K562 (cell line): Measurements from ENCODE around the gene HMBS. TPM values are rescaled to one million over a fixed set of nuclear protein-coding genes. Genes with fewer than 3 reads are reported as not detected.

Experiments used
- E2F5 ChIP-seq: sonication (generic); formaldehyde crosslinking; IDR thresholded peaks from 2 replicates; pipeline ENCODE4 v1.8.0; 2022; ENCODE audit warnings: mild to moderate bottlenecking, missing genetic modification reagents
- HDGF ChIP-seq: fragments of 450-650 bp; IDR thresholded peaks from 2 replicates; pipeline ENCODE4 v1.6.1; 2016
- IRF2 ChIP-seq: sonication (generic); formaldehyde crosslinking; IDR thresholded peaks from 2 replicates; pipeline ENCODE4 v1.8.1; 2022; ENCODE audit warnings: mild to moderate bottlenecking, missing genetic modification reagents
- MBD1 ChIP-seq: fragments of 250-450 bp; sonication (Bioruptor Pico); IDR thresholded peaks from 2 replicates; pipeline ENCODE4 v1.8.0; 2022; ENCODE audit warnings: inconsistent platforms
- MEF2A ChIP-seq: IDR thresholded peaks from 2 replicates; pipeline ENCODE4 v1.6.1; 2011; ENCODE audit warnings: low read depth, mild to moderate bottlenecking, low read length, moderate library complexity; ENCODE audit not compliant: control insufficient read depth
- NR3C1 ChIP-seq: sonication (generic); formaldehyde crosslinking; IDR thresholded peaks from 2 replicates; pipeline ENCODE4 v1.8.1; 2022; ENCODE audit warnings: missing genetic modification reagents
- POLR2G ChIP-seq: fragments of 200-400 bp; formaldehyde crosslinking; IDR thresholded peaks from 2 replicates; pipeline ENCODE4 v1.6.1; 2017; ENCODE audit warnings: low read depth, mild to moderate bottlenecking, antibody characterized with exemption, low read length, moderate library complexity
- STAT5A ChIP-seq: IDR thresholded peaks from 2 replicates; pipeline ENCODE4 v1.6.1; 2012; ENCODE audit warnings: low read length, inconsistent platforms, borderline replicate concordance
- ZBTB1 ChIP-seq: sonication (generic); formaldehyde crosslinking; IDR thresholded peaks from 2 replicates; pipeline ENCODE4 v1.8.1; 2023; ENCODE audit warnings: missing genetic modification reagents, low read depth, mild to moderate bottlenecking, borderline replicate concordance
- ZHX1 ChIP-seq: fragments of 150-350 bp; conservative IDR thresholded peaks from 2 replicates; pipeline ENCODE4 v1.6.1; 2014; ENCODE audit warnings: low read length
- ZNF12 ChIP-seq: sonication (generic); formaldehyde crosslinking; IDR thresholded peaks from 2 replicates; pipeline ENCODE4 v1.4.0; 2020; ENCODE audit warnings: mild to moderate bottlenecking, missing genetic modification reagents
- ZNF3 ChIP-seq: fragments of 250-450 bp; sonication (Bioruptor Pico); IDR thresholded peaks from 2 replicates; pipeline ENCODE4 v1.5.0; 2021; ENCODE audit warnings: mild to moderate bottlenecking, moderate library complexity
- polyA plus RNA-seq, 8 experiments: library from polyadenylated mRNA; depleted of rRNA in 4 of 8; stranded (reverse) in 5 of 8; unstranded in 3 of 8; fragments of >200 nt; fragmentation: Nextera tagmentation in 2 of 8; fragmentation: Illumina TruSeq in 1 of 8; extraction: Ambion mirVana in 2 of 8; extraction: Trizol in 1 of 8; gene quantifications; 2 replicates each; pipeline versions ENCODE4 v1.2.1 to v1.2.3, GENCODE V29; 2011 to 2014; ENCODE audit warnings: inconsistent platforms in 1 of 8, missing spikeins in 1 of 8
- total RNA-seq, 7 experiments: library from RNA; depleted of rRNA in 6 of 7; stranded (reverse); fragments of >200 nt in 6 of 7; fragmentation: Illumina TruSeq in 2 of 7; extraction: Trizol in 2 of 7; gene quantifications; 2 replicates each; pipeline versions ENCODE4 v1.2.1 to v1.2.3, GENCODE V29; 2011 to 2021; ENCODE audit warnings: low replicate concordance in 1 of 7
- TF ChIP-seq, protein P1 (sequence below): sonication (generic); formaldehyde crosslinking; IDR thresholded peaks from 2 replicates; pipeline ENCODE4 v1.8.1; 2023; ENCODE audit warnings: mild to moderate bottlenecking, missing genetic modification reagents
- TF ChIP-seq, protein P2 (sequence below): sonication (generic); formaldehyde crosslinking; IDR thresholded peaks from 2 replicates; pipeline ENCODE4 v1.8.0; 2023; ENCODE audit warnings: missing genetic modification reagents, mild to moderate bottlenecking, borderline replicate concordance

HMBS gene
- total and polyA plus RNA-seq, 9 of the 15 experiments (the other 6 are each of a cell fraction or from before 2014, with no cell fraction given) = 56.9 to 385 (median 286) TPM

- TF ChIP-seq ZHX1 (no peak), POLR2G (no peak), IRF2 (CRISPR knock-in tag) (no peak), ZNF3 (CRISPR knock-in tag) (no peak), HDGF (no peak), E2F5 (CRISPR knock-in tag) (no peak), ZNF12 (CRISPR knock-in tag) (no peak), ZBTB1 (CRISPR knock-in tag) (no peak), MEF2A (no peak), STAT5A (0 out of 2 replicates have a peak, but pooled peaks have one; percentile 26), MBD1 (CRISPR knock-in tag) (no peak), NR3C1 (CRISPR knock-in tag) (no peak)
- TF ChIP-seq, protein P1, sequence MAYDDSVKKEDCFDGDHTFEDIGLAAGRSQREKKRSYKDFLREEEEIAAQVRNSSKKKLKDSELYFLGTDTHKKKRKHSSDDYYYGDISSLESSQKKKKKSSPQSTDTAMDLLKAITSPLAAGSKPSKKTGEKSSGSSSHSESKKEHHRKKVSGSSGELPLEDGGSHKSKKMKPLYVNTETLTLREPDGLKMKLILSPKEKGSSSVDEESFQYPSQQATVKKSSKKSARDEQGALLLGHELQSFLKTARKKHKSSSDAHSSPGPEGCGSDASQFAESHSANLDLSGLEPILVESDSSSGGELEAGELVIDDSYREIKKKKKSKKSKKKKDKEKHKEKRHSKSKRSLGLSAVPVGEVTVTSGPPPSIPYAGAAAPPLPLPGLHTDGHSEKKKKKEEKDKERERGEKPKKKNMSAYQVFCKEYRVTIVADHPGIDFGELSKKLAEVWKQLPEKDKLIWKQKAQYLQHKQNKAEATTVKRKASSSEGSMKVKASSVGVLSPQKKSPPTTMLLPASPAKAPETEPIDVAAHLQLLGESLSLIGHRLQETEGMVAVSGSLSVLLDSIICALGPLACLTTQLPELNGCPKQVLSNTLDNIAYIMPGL (CRISPR knock-in tag) = no peak
- TF ChIP-seq, protein P2, sequence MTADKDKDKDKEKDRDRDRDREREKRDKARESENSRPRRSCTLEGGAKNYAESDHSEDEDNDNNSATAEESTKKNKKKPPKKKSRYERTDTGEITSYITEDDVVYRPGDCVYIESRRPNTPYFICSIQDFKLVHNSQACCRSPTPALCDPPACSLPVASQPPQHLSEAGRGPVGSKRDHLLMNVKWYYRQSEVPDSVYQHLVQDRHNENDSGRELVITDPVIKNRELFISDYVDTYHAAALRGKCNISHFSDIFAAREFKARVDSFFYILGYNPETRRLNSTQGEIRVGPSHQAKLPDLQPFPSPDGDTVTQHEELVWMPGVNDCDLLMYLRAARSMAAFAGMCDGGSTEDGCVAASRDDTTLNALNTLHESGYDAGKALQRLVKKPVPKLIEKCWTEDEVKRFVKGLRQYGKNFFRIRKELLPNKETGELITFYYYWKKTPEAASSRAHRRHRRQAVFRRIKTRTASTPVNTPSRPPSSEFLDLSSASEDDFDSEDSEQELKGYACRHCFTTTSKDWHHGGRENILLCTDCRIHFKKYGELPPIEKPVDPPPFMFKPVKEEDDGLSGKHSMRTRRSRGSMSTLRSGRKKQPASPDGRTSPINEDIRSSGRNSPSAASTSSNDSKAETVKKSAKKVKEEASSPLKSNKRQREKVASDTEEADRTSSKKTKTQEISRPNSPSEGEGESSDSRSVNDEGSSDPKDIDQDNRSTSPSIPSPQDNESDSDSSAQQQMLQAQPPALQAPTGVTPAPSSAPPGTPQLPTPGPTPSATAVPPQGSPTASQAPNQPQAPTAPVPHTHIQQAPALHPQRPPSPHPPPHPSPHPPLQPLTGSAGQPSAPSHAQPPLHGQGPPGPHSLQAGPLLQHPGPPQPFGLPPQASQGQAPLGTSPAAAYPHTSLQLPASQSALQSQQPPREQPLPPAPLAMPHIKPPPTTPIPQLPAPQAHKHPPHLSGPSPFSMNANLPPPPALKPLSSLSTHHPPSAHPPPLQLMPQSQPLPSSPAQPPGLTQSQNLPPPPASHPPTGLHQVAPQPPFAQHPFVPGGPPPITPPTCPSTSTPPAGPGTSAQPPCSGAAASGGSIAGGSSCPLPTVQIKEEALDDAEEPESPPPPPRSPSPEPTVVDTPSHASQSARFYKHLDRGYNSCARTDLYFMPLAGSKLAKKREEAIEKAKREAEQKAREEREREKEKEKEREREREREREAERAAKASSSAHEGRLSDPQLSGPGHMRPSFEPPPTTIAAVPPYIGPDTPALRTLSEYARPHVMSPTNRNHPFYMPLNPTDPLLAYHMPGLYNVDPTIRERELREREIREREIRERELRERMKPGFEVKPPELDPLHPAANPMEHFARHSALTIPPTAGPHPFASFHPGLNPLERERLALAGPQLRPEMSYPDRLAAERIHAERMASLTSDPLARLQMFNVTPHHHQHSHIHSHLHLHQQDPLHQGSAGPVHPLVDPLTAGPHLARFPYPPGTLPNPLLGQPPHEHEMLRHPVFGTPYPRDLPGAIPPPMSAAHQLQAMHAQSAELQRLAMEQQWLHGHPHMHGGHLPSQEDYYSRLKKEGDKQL (CRISPR knock-in tag) = no peak
Measured at GRCh38 chr11:119101759-119102423, 17.2 kb downstream of the HMBS start, which contains the start of gene DPAGT1 (continued).
